Measurements from ENCODE around the gene GCC1. TPM values are rescaled to one million over a fixed set of nuclear protein-coding genes. Genes with fewer than 3 reads are reported as not detected.

Gene GCC1
- total and polyA plus RNA-seq, 7 donors = 6.1 to 24.0 (median 8.4) TPM

DNA sequence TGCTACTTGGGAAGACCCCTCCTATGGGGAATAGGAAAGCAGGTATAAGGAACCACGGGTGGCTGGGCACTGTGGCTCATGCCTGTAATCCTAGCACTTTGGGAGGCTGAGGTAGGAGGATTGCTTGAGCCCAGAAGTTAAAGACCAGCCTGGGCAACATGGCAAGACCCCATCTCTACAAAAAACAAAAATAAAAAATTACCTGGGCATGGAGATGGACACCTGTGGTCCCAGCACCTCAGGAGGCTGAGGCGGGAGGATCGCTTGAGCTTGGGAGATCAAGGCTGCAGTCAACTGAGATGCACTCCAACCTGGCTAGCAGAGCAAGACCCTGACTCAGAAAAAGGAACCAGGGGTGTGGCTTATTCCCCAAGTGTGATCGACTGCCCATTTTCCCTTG lies 7.2 kb upstream of the GCC1 start:
- H3K9me3 ChIP-seq = no peaks in the 10 kb centered on the region
- TF ChIP-seq, protein P1, sequence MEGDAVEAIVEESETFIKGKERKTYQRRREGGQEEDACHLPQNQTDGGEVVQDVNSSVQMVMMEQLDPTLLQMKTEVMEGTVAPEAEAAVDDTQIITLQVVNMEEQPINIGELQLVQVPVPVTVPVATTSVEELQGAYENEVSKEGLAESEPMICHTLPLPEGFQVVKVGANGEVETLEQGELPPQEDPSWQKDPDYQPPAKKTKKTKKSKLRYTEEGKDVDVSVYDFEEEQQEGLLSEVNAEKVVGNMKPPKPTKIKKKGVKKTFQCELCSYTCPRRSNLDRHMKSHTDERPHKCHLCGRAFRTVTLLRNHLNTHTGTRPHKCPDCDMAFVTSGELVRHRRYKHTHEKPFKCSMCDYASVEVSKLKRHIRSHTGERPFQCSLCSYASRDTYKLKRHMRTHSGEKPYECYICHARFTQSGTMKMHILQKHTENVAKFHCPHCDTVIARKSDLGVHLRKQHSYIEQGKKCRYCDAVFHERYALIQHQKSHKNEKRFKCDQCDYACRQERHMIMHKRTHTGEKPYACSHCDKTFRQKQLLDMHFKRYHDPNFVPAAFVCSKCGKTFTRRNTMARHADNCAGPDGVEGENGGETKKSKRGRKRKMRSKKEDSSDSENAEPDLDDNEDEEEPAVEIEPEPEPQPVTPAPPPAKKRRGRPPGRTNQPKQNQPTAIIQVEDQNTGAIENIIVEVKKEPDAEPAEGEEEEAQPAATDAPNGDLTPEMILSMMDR (IDR thresholded peaks at IDR 0.05) = no peak
- intact Hi-C loops (cut with DNase I) = loop anchor here in 1 of 2 donors (5.0 kb wide), 1 partner anchor 55 kb away; no protein-coding TSS in a partner anchor
- H3K36me3 ChIP-seq (ENCODE audit: insufficient read depth in 1 of 2, low read depth in 1 of 2) = peaks cover 10 to 31% of the 10 kb centered on the region in 2 donors
- 74 to 76% (median 75%) methylated on average over 4 of the region's 4 CpGs for WGBS, 3 donors
- DNase-seq (no peak), ATAC-seq (no peak)
- no peak overlapping the region for H3K4me3 ChIP-seq
- H3K27me3 ChIP-seq (ENCODE audit: insufficient read depth in 3 of 3, low read length in 2 of 3) = no peaks in the 10 kb centered on the region
- no peak overlapping the region for H3K27ac ChIP-seq
- H3K4me1 ChIP-seq = peaks cover 9% of the 10 kb centered on the region

DNA sequence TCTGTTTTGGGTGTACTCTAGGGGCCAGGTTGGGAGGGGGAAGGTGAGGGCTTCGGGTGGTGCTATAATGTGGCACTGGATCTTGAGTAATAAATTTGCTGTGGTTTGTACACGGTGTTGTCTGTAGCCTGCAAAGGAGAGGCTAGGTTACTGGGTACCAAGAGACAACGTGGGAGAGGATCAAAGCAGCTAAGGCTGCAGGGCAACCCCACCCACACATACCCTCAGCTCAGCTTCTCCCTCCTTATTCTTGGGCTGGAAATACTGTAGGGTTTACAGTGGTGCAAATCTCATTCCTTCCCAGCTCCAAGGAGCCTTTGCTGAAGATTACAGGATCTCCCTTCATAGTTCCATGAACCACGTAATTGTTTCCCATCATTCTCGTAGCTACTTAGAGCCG lies 6.2 kb upstream of the GCC1 start:
- H3K4me3 ChIP-seq = no peak overlapping the region
- TF ChIP-seq, protein P1 (IDR thresholded peaks at IDR 0.05) = no peak
- 79 to 87% (median 81%) methylated on average over 6 of the region's 6 CpGs for WGBS, 3 donors
- H3K36me3 ChIP-seq (ENCODE audit: insufficient read depth in 1 of 2, low read depth in 1 of 2) = peaks cover 10 to 31% of the 10 kb centered on the region in 2 donors
- H3K9me3 ChIP-seq = no peaks in the 10 kb centered on the region
- H3K27me3 ChIP-seq (ENCODE audit: insufficient read depth in 3 of 3, low read length in 2 of 3) = no peaks in the 10 kb centered on the region
- no peak overlapping the region for H3K27ac ChIP-seq
- ATAC-seq = no peak
- intact Hi-C loops (cut with DNase I) = loop anchor here in 1 of 2 donors (5.0 kb wide), 1 partner anchor 56 kb away; no protein-coding TSS in a partner anchor
- no peak for DNase-seq
- H3K4me1 ChIP-seq = peaks cover 17% of the 10 kb centered on the region

DNA sequence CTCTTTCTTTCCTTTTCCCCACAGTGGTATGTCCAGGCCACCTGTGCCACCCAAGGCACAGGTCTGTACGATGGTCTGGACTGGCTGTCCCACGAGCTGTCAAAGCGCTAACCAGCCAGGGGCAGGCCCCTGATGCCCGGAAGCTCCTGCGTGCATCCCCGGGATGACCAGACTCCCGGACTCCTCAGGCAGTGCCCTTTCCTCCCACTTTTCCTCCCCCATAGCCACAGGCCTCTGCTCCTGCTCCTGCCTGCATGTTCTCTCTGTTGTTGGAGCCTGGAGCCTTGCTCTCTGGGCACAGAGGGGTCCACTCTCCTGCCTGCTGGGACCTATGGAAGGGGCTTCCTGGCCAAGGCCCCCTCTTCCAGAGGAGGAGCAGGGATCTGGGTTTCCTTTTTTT lies 5.8 kb upstream of the GCC1 start:
- peaks cover 17% of the 10 kb centered on the region for H3K4me1 ChIP-seq
- intact Hi-C loops (cut with DNase I) = loop anchor here in 1 of 2 donors (5.0 kb wide), 1 partner anchor 56 kb away; no protein-coding TSS in a partner anchor
- DNase-seq = no peak
- H3K4me3 ChIP-seq = no peak overlapping the region
- ATAC-seq = no peak
- no peaks in the 10 kb centered on the region for H3K9me3 ChIP-seq
- TF ChIP-seq, protein P1 (IDR thresholded peaks at IDR 0.05) = no peak
- H3K27me3 ChIP-seq (ENCODE audit: insufficient read depth in 3 of 3, low read length in 2 of 3) = no peaks in the 10 kb centered on the region
- H3K36me3 ChIP-seq (ENCODE audit: insufficient read depth in 1 of 2, low read depth in 1 of 2) = peaks cover 10 to 31% of the 10 kb centered on the region in 2 donors
- 92 to 97% (median 95%) methylated on average over 7 of the region's 7 CpGs for WGBS, 3 donors
- H3K27ac ChIP-seq = no peak overlapping the region

- intact Hi-C loops (cut with DNase I) = loop anchor here (2.0 to 5.0 kb wide), 3 partner anchors 57 to 198 kb away; partner anchors contain the start of gene ZNF800 (in 1 of the 2)
- no peak overlapping the region for H3K27ac ChIP-seq
These were observed 4.5 kb upstream of the GCC1 start for GRCh38 chr7:127589896-127590295.

More at GRCh38 chr7:127589896-127590295, 4.5 kb upstream of the GCC1 start:
- Histone ChIP-seq H3K9me3 (no peaks in the 10 kb centered on the region), H3K36me3 (ENCODE audit: insufficient read depth in 1 of 2, low read depth in 1 of 2) (peaks cover 10 to 31% of the 10 kb centered on the region in 2 donors), H3K4me1 (peaks cover 17% of the 10 kb centered on the region), H3K4me3 (no peak overlapping the region), H3K27me3 (ENCODE audit: insufficient read depth in 3 of 3, low read length in 2 of 3) (no peaks in the 10 kb centered on the region)
- TF ChIP-seq, protein P1 (IDR thresholded peaks at IDR 0.05) = no peak
- no peak for DNase-seq
- 75 to 82% (median 81%) methylated on average over 3 of the region's 3 CpGs for WGBS, 3 donors
- no peak for ATAC-seq
